Measurements from ENCODE around the gene CLRN1.
"Not testable (repeated sequence)": the region's sequence is repeated elsewhere in the genome, so short reads cannot be mapped to it uniquely, and the experiment has no call there.

The CLRN1 gene

DNA sequence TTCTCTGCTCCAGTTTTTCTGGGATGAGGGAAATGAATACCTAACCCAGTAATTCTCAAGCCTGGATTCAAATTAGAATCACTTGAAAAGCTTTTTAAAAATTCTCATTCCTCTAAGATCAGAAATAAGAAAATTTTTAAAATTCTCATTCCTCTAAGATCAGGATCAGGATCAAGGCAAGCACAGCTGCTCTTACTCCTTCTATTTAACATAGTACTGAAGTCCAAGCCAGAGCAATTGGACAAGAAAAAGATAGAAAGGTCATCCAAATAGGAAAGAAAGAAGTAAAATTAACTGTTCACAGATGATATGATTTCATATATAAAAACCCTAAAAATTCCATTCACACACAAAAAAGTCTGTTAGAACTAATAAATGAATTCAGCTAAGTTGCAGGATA is 24.2 kb upstream of the CLRN1 start:
- Mint-ChIP-seq H3K4me3 (no peak overlapping the region), H3K4me1 (ENCODE audit: low read depth) (no peaks in the 10 kb centered on the region), H3K36me3 (ENCODE audit: low read depth) (no peaks in the 10 kb centered on the region), H3K27me3 (ENCODE audit: low read depth) (peaks cover 11% of the 10 kb centered on the region), H3K27ac (no peak overlapping the region), H3K9me3 (no peaks in the 10 kb centered on the region)

DNA sequence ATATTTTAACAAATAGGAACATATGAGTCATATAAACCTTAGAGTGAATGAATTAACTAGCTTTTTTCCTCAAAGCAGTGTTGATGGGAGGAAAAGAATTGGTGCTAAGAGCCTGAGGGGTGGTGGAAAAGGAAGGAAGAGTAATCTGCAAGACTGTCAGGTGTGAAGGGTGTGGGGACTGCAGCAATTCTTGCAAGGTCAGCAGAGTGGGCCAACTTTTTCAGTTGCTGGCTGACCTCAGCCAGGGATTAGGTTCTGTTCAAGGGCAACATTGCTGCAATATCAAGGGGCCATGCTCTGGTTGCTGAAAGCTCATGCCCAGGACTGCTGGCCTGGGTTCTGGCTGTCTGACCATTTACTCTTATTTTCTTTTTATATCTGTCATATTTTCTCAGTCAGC is 23.0 kb upstream of the CLRN1 start:
- H3K9me3 Mint-ChIP-seq, result no peaks in the 10 kb centered on the region
- peaks cover 11% of the 10 kb centered on the region for H3K27me3 Mint-ChIP-seq (ENCODE audit: low read depth)
- no peak overlapping the region for H3K27ac Mint-ChIP-seq
- H3K4me1 Mint-ChIP-seq (ENCODE audit: low read depth), result no peaks in the 10 kb centered on the region
- H3K36me3 Mint-ChIP-seq (ENCODE audit: low read depth), result no peaks in the 10 kb centered on the region
- H3K4me3 Mint-ChIP-seq, result no peak overlapping the region

DNA sequence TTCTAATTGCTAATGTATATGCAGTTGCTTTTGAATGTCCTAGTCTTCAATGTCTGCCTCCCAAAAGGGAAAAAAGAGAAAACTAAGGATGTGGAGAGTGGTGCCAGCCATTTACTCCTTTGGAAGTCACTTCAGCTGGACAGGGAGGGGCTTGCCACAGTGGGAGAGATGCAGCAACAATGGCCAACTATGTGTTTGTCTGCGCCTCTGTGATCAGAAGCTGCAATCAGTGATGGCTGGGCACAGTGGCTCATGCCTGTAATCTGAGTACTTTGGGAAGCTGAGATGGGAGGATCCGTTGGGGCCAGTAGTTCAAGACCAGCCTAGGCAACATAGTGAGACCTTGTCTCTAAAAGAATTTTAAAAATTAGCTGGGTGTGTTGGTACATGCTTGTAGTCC is 16.7 kb upstream of the CLRN1 start:
- Mint-ChIP-seq H3K36me3 (ENCODE audit: low read depth) (no peaks in the 10 kb centered on the region), H3K27ac (no peak overlapping the region), H3K9me3 (no peaks in the 10 kb centered on the region), H3K4me3 (no peak overlapping the region), H3K4me1 (ENCODE audit: low read depth) (no peaks in the 10 kb centered on the region), H3K27me3 (ENCODE audit: low read depth) (peaks cover 28% of the 10 kb centered on the region)

DNA sequence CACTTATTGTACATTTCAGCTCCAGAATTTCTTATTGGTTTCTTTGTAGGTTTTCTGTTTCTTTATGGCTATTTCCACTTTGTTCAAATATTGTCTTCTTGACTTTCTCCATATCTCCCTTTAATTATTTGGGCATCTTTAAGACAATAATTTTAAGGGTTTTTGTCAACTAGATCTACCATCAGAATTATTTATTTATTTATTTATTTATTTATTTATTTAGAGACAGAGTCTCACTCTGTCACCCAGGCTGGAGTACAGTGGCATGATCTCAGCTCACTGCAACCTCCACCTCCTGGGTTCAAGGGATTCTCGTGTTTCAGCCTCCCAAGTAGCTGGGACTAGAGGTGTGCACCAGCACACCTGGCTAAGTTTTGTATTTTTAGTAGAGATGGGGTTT is 15.9 kb upstream of the CLRN1 start:
- H3K4me3 Mint-ChIP-seq; H3K27ac Mint-ChIP-seq; H3K36me3 Mint-ChIP-seq (ENCODE audit: low read depth); H3K4me1 Mint-ChIP-seq (ENCODE audit: low read depth); H3K9me3 Mint-ChIP-seq: not testable (repeated sequence)
- H3K27me3 Mint-ChIP-seq (ENCODE audit: low read depth), result peaks cover 35% of the 10 kb centered on the region

DNA sequence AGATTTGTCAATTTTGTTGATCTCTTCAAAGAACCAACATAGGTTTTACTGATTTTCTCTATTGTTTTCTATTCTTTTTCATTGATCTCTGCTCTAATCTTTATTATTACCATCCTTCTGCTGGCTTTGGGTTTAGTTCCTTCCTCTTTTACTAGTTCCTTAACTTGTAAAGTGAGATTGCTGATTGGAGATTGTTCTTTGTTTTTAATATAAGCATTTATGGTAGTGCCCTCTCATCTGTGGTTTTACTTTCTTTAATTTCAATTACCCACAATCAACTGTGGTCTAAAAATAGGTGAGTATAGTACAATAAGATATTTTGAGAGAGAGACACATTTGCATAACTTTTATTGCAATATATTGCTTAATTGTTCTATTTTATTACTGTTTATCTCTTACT is 13.2 kb upstream of the CLRN1 start:
- Mint-ChIP-seq H3K27me3 (ENCODE audit: low read depth) (peaks cover 28% of the 10 kb centered on the region), H3K9me3 (no peaks in the 10 kb centered on the region), H3K4me1 (ENCODE audit: low read depth) (no peaks in the 10 kb centered on the region), H3K36me3 (ENCODE audit: low read depth) (no peaks in the 10 kb centered on the region), H3K4me3 (no peak overlapping the region), H3K27ac (no peak overlapping the region)

DNA sequence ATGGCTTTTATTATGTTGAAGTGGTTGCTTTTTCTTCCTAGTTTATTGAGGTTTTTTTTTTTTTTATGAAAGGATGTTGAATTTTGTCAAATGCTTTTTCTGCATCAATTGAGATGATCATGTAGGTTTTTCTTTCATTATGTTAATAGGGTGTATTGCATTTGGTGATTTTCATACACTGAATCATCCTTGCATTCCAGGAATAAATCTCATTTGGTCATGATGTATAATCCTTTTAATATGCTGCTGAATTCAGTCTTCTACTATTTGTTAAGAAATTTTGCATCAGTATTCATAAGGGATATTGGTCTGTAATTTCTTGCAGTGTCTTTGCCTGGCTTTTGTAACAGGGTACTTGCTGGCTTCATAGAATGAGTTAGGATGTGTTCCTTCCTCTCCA is 11.5 kb upstream of the CLRN1 start:
- no peaks in the 10 kb centered on the region for H3K4me1 Mint-ChIP-seq (ENCODE audit: low read depth)
- H3K4me3 Mint-ChIP-seq, result no peak overlapping the region
- H3K9me3 Mint-ChIP-seq, result no peaks in the 10 kb centered on the region
- peaks cover 32% of the 10 kb centered on the region for H3K27me3 Mint-ChIP-seq (ENCODE audit: low read depth)
- no peak overlapping the region for H3K27ac Mint-ChIP-seq
- H3K36me3 Mint-ChIP-seq (ENCODE audit: low read depth), result no peaks in the 10 kb centered on the region

DNA sequence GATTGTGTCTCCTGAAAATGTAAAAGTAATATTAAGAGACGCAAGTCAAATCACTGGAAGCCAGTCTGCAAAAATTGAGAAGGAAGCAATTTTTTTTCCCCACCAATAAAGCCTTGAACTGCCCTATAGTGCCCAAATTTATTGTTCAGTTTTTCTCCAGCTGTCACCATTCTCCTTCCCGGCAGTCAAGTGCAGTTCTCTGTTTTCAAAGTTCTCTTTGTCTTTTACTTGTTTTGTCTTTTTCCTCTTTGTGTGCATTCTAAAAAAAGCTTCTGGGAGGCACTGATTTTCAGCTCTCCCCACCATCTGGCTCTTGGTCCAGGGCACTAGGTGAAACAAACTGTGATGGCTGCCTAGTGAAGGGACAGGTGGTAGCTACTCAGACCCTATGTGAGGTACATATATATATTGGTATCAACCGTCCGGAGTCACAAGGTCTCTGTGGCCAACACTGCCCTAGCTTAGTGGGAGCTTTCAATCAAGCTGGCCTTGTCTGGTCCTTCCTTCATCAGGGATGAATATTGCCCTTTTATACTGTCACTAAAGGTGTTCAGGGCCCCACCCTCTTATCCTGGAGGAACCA is 6.1 kb upstream of the CLRN1 start:
- no peak overlapping the region for H3K27ac Mint-ChIP-seq

DNA sequence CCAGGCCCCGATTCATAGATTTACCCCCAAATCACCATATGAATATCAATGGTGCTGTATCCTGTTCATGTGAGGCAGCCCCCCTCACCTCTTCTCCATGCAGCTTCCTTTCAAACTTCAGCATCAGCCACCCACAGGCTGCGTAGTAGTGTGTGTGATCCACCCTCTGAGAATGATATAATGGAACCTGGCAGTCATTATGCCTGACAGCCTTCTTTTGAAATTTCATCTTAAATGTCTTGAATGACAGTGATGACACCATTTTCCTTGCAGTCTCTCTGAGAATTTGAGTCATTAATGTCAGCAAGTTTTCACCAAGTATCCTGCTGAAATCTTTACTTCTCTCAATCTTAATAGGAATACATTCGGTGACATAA is 3.5 kb upstream of the CLRN1 start:
- Mint-ChIP-seq H3K27me3 (ENCODE audit: low read depth) (peaks cover 26% of the 10 kb centered on the region), H3K9me3 (no peaks in the 10 kb centered on the region), H3K27ac (no peak overlapping the region), H3K4me3 (no peak overlapping the region), H3K36me3 (ENCODE audit: low read depth) (no peaks in the 10 kb centered on the region), H3K4me1 (ENCODE audit: low read depth) (no peaks in the 10 kb centered on the region)

More for the DNA sequence above, 6.1 kb upstream of the CLRN1 start:
- Mint-ChIP-seq H3K36me3 (ENCODE audit: low read depth) (no peaks in the 10 kb centered on the region), H3K9me3 (no peaks in the 10 kb centered on the region), H3K4me1 (ENCODE audit: low read depth) (no peaks in the 10 kb centered on the region), H3K27me3 (ENCODE audit: low read depth) (peaks cover 23% of the 10 kb centered on the region), H3K4me3 (no peak overlapping the region)

DNA sequence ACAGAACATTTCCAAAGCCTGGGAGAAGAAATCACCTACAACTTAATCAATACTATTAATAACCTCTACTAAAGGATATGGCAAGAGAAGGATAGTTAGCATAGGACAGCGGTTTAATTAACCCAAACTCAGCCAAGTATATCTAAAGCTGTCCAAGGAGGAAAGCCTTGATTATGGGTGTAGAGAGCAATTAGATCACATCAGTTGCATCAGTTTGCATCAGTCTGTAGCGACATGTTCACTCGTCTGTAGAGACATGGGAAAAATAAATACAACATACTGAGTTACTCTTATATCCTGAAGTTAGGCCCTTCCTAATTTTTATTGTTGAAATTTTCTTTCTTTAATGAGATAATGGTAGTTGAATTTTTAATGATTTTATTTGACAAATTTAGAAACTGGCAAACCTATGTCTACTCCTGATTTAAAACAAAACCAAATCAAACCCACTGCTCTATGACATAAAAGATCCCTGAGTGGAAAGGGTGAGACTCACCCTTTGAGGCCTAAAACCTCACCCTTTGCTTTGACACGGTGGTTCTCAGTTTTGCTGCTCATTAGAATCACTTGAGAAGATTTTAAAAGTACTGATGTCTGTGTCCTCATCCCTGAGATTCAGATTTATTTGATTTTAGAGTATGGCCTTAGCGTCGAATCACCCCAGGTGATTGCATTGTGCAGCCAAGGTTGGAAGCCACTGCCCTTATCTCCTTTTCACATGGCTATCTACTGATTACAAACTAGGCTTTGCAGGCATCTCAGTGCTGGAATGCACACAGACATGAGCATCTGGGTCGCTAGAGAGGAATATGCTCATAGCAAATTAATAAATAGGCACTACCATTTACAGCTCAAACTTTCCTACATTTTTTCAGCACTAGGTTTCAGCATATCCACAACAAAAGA is 2.8 kb upstream of the CLRN1 start:
- Mint-ChIP-seq H3K36me3 (ENCODE audit: low read depth) (no peaks in the 10 kb centered on the region), H3K4me3 (no peak overlapping the region), H3K27me3 (ENCODE audit: low read depth) (peaks cover 26% of the 10 kb centered on the region)

DNA sequence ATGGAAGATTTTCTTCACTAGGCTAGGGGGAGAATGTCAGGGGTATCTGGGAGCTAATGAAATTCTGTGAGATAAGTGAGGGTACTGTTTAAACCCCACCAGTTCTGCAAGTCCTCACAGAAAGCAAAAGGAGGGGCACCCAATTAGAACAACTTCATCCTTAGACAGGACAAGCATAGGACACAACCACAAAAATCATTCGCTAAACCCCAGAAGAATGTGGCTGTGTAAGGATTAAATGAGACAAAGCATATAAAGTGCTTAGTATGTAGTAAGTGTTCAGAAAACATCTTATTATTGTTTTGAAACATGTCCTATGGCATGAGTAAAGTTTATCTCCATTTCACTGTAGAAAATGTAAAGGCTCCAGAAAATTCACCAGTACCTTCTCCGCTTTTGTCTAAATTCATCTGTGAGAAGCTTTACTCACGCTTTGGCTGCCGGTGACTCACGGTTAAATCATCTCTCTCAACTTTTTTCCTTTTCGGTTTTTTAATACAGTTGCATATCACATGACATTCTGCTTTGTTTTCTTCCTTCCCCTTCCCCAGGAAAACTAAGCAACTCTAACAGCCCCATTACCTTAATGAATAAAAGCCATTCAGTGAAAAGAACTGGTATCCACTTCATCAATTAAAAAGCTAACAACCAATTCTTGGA is 1.7 kb downstream of the CLRN1 start:
- no peak overlapping the region for H3K4me3 Mint-ChIP-seq
- H3K36me3 Mint-ChIP-seq (ENCODE audit: low read depth), result no peaks in the 10 kb centered on the region
- no peaks in the 10 kb centered on the region for H3K9me3 Mint-ChIP-seq
- no peaks in the 10 kb centered on the region for H3K4me1 Mint-ChIP-seq (ENCODE audit: low read depth)
- H3K27me3 Mint-ChIP-seq (ENCODE audit: low read depth), result peaks cover 17% of the 10 kb centered on the region
- no peak overlapping the region for H3K27ac Mint-ChIP-seq

More for the DNA sequence above, 2.8 kb upstream of the CLRN1 start:
- no peaks in the 10 kb centered on the region for H3K4me1 Mint-ChIP-seq (ENCODE audit: low read depth)
- no peak overlapping the region for H3K27ac Mint-ChIP-seq
- no peaks in the 10 kb centered on the region for H3K9me3 Mint-ChIP-seq

DNA sequence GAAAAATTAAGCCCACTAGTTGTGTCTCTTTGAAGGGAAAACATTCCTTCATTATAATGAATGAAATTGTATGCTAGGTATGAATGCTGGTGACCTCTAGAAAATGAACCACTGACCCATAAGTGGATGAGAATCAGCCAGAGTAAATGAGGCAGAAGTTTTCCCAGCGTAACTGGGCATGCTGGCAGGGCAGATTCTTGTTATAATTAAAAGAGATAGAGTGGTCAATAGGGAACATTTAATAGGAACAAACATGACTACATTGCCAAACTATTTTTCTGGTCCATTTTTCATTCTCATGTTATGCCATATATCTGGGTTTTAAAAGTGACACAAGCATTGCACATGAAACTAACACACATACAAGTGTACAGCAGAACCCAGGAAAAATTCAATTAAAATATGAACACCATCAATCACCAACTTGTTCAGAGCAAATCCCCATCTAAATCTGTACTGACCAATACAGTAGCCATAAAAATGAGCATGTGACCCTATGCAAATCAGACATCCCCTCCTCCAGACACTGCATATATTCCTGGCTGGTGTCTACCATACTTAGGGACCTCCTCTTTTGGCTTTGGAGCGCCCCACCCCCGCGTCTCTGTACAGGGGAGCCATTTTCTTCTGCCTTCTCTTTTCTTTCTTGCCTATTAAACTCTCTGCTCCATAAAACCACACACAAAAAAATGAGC is 4.0 kb downstream of the CLRN1 start:
- Mint-ChIP-seq H3K27ac (no peak overlapping the region), H3K27me3 (ENCODE audit: low read depth) (peaks cover 24% of the 10 kb centered on the region), H3K4me1 (ENCODE audit: low read depth) (no peaks in the 10 kb centered on the region), H3K36me3 (ENCODE audit: low read depth) (no peaks in the 10 kb centered on the region), H3K9me3 (no peaks in the 10 kb centered on the region), H3K4me3 (no peak overlapping the region)

DNA sequence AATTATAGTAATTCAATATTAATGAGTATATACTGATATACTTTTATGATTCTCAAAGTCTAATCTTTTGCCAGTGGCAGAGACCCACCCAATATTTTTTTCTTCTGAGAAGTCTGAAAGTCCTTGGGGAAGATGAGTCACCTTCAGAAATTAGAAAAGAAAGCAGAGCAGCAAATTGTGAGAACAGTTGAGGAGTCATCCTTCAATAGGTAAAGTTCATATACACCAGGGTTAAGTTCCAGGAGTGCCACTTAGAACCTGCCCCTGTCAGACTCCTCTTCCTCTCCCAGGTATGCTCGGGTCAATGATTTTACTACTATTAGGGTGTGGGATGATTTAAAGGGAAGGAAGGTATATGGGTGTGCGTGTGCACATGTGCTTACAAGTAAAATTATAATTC is 7.1 kb downstream of the CLRN1 start:
- Mint-ChIP-seq H3K36me3 (ENCODE audit: low read depth) (no peaks in the 10 kb centered on the region), H3K9me3 (no peaks in the 10 kb centered on the region), H3K4me1 (ENCODE audit: low read depth) (no peaks in the 10 kb centered on the region), H3K27me3 (ENCODE audit: low read depth) (peaks cover 31% of the 10 kb centered on the region), H3K27ac (no peak overlapping the region), H3K4me3 (no peak overlapping the region)

DNA sequence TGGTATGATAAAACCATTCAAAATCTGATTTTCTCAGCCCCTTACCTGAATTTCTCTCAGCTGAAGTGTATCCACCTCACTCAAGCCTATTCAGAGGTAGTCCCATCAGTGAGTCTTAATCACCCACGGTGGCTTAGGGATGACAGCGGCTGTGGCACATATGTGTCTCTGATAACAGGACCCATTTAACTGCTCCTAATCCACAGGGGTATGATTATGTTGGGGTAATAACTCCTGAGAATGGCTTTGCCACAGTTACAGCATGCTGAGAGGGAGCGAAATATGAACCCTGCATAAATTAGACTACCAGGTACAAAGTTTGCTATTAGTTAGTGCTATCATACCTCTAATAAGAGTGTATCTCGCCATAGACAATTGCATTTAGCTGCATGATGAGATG is 10.6 kb downstream of the CLRN1 start:
- Mint-ChIP-seq H3K27me3 (ENCODE audit: low read depth) (peaks cover 44% of the 10 kb centered on the region), H3K9me3 (no peaks in the 10 kb centered on the region), H3K36me3 (ENCODE audit: low read depth) (no peaks in the 10 kb centered on the region), H3K4me3 (no peak overlapping the region), H3K4me1 (ENCODE audit: low read depth) (no peaks in the 10 kb centered on the region), H3K27ac (no peak overlapping the region)

DNA sequence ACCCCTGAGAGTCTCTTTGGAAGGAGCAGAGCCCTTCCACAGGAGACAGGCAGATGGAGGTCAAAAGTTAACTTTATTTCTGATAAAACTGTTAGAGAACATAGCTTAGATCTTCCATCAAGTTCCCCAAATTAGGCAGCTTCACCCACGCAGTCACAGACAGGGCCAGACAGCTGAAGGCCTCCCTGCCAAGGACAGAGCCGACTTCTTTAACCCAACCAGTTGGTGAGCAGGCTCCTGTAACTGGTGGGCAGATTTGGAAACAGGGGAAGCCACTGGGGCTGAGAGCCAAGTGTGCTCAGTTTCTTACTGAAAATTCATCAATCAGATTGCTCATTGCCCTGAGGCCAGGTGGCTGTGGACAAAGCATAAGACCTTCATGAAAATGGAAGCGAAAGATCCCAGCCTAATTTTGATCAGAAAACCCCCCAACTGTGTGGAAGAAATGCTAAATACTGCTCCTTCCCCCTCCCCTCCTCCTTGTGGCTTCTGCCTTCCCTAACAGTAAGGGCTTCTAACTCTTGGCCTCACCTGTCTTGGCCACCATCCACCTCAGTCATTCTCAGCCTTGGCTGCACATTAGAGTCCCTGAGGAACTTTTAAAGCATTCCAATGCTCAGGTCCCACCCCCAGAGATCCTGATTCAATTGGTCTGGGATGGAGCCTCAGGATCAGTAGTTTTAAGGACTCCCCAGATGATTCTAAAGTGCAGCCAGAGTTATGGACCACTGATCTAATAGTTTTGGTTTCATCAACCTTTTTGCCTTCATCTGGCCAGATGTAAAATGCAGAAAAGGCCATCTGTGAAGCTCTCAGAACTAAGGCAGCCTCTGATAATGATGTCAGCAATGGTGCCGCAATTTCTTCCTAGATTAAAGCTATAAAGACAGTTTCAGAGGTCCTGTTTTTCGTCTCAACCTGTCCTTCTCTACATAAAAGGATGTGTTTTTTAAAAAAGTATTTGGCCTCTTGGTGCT is 11.5 kb downstream of the CLRN1 start:
- Mint-ChIP-seq H3K36me3 (ENCODE audit: low read depth) (no peaks in the 10 kb centered on the region), H3K4me1 (ENCODE audit: low read depth) (no peaks in the 10 kb centered on the region), H3K27ac (no peak overlapping the region), H3K4me3 (no peak overlapping the region), H3K27me3 (ENCODE audit: low read depth) (peaks cover 41% of the 10 kb centered on the region), H3K9me3 (no peaks in the 10 kb centered on the region)
